Measurements from ENCODE around the gene SLC7A9. TPM values are rescaled to one million over a fixed set of nuclear protein-coding genes. Genes with fewer than 3 reads are reported as not detected.

The SLC7A9 gene
- total RNA-seq, 1 donor from 2014 or later = 0.18 TPM

DNA sequence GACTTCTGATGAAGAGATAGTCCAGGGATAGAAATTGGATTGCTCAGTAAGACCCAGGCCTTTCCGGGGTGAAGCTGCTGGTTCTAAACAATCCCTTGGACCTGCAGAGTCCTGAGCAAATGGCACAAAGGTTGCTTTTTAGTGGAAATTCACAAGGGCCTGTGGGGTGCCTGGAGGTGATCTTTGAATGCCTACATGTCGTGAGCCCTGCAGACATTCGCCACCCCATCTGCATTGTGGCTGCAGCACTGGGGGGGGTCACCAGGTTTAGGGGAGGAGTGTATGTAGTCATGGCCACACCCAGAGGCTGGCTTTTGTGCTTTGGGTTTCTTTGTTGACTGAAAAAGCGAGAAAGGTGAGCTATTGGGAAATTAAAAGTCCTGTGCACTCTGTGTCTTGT, 41.4 kb downstream of the SLC7A9 start:
- intact Hi-C loops (cut with micrococcal nuclease) = no loop called here
- no peak overlapping the region for H3K27ac Mint-ChIP-seq
- no peaks in the 10 kb centered on the region for H3K36me3 Mint-ChIP-seq (ENCODE audit: low read depth)
- no peaks in the 10 kb centered on the region for H3K4me1 Mint-ChIP-seq (ENCODE audit: low read depth)
- DNase-seq (ENCODE audit: low spot score) = no peak
- H3K4me3 Mint-ChIP-seq = no peak overlapping the region
- H3K27me3 Mint-ChIP-seq (ENCODE audit: insufficient read depth) = peaks cover 14% of the 10 kb centered on the region
- H3K9me3 Mint-ChIP-seq = no peaks in the 10 kb centered on the region

DNA sequence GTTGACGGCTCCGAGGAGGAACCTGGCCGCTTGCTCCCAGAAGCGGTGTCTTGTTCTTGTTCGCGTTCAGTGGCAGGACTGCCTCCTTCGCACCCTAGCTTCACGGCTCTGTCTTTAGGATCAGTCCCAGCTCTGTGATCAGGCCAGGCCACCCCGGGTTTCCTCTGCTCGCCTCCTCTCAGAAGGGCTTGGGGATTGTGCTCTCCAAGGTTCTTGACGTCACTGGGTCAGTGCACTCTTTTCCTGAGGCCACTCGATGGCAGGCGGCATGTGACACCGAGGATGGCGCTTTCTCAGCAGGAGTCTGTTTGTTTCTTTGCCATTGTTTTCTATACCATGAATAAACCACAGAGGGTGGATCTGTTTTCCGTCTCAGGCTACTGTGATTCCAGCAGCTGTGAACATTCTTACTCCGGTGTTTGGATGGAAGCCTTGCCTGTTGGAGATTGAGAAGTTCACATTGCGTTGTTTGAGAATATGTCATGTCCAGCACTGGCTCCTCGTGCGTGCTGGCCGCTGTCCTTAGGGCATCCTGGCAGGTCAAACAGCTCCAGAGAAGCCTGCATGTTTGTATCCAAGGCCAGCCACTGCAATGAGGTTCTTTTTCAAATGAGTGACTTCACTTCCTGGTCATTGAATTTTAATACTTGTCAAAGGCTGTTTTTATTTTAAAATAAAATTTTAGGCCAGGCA, 44.5 kb downstream of the SLC7A9 start:
- Mint-ChIP-seq H3K9me3 (no peaks in the 10 kb centered on the region), H3K36me3 (ENCODE audit: low read depth) (no peaks in the 10 kb centered on the region), H3K4me3 (no peak overlapping the region), H3K27me3 (ENCODE audit: insufficient read depth) (peaks cover 20% of the 10 kb centered on the region), H3K27ac (no peak overlapping the region), H3K4me1 (ENCODE audit: low read depth) (no peaks in the 10 kb centered on the region)
- no peak for DNase-seq (ENCODE audit: low spot score)
- intact Hi-C loops (cut with micrococcal nuclease) = no loop called here

DNA sequence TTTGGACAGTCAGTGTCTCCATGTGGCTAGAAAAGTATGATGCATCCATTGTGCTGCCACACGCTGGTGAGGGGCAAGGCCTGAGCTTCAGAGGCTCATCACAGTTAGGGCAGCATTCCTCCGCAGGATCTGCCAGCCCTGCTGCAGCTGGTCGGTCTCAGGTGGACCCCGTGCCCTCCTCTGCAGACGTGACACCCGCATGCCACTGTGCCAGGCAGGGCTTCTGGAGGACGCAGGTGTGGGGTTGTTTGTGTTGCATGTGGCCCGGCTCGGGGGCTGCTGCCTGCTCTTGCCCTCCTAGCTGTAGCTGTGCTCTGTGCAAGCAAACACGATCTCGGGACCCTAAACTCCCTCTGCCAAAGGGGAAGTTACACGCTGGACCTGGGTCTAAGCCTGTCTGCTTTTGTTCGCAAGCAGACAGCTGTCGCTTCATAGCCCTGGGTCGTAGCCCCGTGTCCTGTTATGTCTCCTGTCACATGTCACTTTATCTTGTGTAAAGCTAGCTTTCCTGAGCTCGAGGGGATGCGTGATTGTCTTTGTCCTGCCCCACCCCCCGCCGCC, 45.3 kb downstream of the SLC7A9 start:
- Mint-ChIP-seq H3K4me3 (no peak overlapping the region), H3K27me3 (ENCODE audit: insufficient read depth) (peaks cover 16% of the 10 kb centered on the region), H3K27ac (no peak overlapping the region), H3K36me3 (ENCODE audit: low read depth) (no peaks in the 10 kb centered on the region), H3K9me3 (no peaks in the 10 kb centered on the region), H3K4me1 (ENCODE audit: low read depth) (no peaks in the 10 kb centered on the region)
- DNase-seq (ENCODE audit: low spot score) = no peak
- intact Hi-C loops (cut with micrococcal nuclease) = no loop called here

DNA sequence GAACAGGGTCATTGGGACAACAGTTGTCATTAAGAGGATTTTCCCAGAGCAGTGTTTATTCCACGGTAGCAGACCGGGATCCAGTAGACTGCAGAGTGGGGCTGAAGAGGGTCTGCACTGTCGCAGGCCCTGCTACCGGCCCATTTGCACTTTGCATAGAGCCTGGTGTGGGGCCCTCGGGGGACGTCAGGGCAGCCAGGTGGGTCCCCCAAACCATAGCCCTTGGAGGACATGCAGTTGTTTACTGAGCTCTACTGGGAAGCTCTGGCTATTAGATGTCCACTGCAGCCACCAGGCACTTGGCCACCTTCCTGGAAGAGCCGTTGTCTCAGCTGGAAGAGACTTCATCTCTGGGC, 45.8 kb downstream of the SLC7A9 start:
- intact Hi-C loops (cut with micrococcal nuclease) = no loop called here
- Mint-ChIP-seq H3K4me1 (ENCODE audit: low read depth) (no peaks in the 10 kb centered on the region), H3K27ac (no peak overlapping the region), H3K36me3 (ENCODE audit: low read depth) (no peaks in the 10 kb centered on the region), H3K4me3 (no peak overlapping the region), H3K9me3 (no peaks in the 10 kb centered on the region), H3K27me3 (ENCODE audit: insufficient read depth) (peaks cover 16% of the 10 kb centered on the region)
- no peak for DNase-seq (ENCODE audit: low spot score)

DNA sequence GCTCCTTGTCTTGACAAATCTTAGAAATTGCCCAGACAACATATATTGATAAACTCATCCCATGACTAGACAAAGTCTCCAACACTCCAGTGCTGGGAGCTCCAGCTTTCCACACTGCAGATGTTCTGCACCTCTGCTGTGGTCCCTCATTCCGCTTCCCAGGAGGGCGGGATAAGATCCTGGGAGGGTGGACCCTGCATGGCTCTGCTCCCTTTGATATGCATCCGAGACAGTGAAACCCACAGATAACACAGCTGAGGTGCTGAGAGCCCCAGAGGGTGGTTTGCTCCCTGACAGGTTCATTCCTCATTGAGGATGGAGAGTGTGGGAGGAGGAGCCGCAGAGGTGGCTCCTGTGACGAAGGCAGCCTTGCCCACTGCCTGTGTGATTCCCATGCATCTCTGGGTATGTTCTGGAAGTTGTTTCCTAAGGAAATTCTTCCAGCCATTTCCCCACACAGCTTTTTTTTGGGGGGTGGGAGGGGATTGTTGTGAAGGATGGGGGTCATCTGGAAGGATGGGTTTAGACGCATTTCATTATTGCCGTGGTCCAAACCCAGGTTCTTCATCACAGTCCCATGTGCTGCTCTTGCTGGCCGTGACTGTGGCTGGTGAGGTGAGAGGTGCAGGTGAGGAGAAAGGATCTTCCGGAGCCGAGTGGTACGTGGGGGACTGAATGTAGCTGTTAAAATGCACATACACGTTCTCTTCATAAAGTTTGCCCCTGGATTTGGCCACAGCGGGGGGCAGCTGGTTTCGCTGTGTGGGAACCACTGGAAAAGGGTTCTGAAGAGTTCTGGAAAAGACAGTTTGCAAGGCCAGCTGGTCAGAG, 46.4 kb downstream of the SLC7A9 start:
- no peak overlapping the region for H3K27ac Mint-ChIP-seq
- no peak overlapping the region for H3K4me3 Mint-ChIP-seq
- no peaks in the 10 kb centered on the region for H3K4me1 Mint-ChIP-seq (ENCODE audit: low read depth)
- H3K36me3 Mint-ChIP-seq (ENCODE audit: low read depth) = no peaks in the 10 kb centered on the region
- no peaks in the 10 kb centered on the region for H3K9me3 Mint-ChIP-seq
- H3K27me3 Mint-ChIP-seq (ENCODE audit: insufficient read depth) = peaks cover 18% of the 10 kb centered on the region
- intact Hi-C loops (cut with micrococcal nuclease) = no loop called here
- DNase-seq (ENCODE audit: low spot score) = no peak

DNA sequence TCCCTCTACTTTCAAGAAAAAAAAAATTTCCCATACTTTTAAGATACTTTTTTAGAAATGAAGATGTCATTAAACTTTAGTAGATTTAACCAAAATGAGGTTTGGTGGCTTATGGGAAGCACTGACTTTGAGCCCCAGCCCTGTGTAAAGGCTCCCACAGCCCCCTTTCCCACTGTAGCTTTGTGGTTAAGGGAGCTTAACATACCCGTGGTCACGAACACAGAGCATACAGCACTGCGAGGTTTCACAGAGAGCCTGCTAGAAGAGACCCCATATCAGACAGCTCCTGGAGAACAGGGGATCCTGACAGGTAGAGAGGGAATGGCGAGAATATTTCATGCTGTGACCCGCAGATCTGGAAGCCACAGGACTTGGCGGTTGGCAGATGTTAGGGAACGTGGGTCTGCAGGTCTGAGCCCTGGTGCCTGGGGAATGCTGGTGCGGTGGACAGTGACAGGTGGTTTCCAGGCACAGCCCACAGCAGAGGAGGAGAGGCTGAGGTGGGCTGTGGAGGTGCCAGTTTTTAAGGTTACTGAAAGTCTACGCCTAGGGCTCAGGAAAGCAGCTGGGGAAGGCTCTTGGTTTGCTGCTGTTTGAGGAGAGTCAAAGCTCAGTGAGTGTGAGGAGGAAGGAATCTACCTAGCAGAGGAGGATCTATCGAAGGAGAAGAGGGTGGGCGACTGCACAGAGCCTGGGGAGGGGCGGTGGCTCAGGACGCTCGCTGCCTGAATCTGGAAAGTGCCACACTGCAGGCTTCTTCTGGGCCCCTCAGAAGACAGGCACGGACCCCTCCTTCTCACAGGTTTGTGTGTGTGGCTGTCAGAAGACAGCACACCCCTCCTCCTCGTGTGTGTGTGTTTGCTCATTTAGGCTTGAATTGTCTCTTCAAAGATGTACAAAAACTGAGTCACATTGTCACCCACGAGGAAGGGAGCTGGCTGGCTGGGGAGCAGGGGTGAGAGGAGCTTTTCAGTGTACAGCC, 49.9 kb downstream of the SLC7A9 start:
- Mint-ChIP-seq H3K4me3 (no peak overlapping the region), H3K9me3 (no peaks in the 10 kb centered on the region), H3K36me3 (ENCODE audit: low read depth) (no peaks in the 10 kb centered on the region), H3K27me3 (ENCODE audit: insufficient read depth) (peaks cover 16% of the 10 kb centered on the region), H3K4me1 (ENCODE audit: low read depth) (no peaks in the 10 kb centered on the region), H3K27ac (no peak overlapping the region)
- intact Hi-C loops (cut with micrococcal nuclease) = no loop called here
- no peak for DNase-seq (ENCODE audit: low spot score)

DNA sequence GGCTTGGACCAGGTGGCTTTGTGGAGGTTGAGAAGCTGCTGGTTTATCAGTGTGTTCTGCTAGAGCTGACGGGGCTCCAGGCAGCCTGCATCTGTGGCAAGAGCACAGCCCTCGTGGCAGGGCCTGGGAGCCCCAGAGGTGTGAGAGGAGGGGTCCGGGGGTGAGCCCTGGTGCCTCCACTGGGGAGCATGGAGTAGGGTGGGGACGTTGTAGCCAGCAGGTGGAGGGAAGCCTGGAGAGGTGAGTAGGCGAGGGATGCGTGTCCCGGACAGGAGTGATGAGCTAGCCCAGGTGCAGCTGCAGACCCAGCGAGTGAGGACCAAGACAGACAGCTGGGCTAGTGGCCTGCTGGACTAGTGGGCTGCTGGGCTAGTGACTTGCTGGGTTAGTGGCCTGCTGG, 51.0 kb downstream of the SLC7A9 start:
- Mint-ChIP-seq H3K4me3 (no peak overlapping the region), H3K36me3 (ENCODE audit: low read depth) (no peaks in the 10 kb centered on the region), H3K27me3 (ENCODE audit: insufficient read depth) (peaks cover 15% of the 10 kb centered on the region), H3K4me1 (ENCODE audit: low read depth) (no peaks in the 10 kb centered on the region), H3K27ac (no peak overlapping the region), H3K9me3 (no peaks in the 10 kb centered on the region)
- DNase-seq (ENCODE audit: low spot score) = no peak
- intact Hi-C loops (cut with micrococcal nuclease) = no loop called here

DNA sequence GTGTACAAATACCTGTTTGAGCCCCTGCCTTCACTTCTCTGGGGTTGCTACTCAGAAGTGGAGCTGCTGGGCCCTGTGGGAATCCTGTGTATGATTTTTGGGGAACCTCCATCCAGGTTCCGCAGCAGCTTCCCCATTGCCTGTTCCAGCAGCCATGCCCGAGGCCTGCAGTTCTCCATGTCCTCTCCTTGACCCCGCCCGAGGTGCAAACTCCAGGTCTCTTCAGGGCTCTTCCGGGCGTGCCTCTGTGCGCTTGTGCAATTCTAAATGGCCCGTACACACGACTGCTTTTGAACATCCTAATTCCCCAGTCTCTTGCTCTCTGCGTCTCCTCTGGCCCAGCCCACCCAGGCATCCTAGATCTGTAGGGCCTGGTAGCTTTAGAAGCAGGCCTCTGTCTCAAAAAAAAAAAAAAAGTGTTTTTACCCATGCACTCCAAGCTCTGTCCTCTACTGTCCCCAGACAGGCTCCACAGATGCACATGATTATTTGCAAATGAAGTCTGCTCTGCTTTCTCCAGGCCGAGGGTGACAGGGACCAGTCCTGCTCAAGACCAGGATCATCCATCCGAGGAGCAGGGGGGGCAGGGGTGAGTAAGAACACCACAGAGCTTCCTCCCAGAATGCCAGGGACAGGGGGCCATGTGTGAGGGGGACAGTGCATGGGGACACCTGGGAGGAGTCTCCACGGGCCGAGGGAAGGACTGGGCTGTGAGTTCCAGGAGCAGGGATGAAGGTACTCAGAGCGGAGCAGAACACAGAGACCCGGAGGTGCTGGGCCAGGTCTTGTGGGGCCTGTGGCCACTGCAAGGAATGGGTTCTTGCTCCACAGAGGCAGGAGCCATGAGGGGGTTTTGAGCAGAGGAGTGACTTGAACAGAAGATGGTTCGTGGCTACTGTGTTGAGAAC, 51.7 kb downstream of the SLC7A9 start:
- DNase-seq (ENCODE audit: low spot score) = no peak
- no peak overlapping the region for H3K4me3 Mint-ChIP-seq
- no peaks in the 10 kb centered on the region for H3K9me3 Mint-ChIP-seq
- no peaks in the 10 kb centered on the region for H3K36me3 Mint-ChIP-seq (ENCODE audit: low read depth)
- peaks cover 13% of the 10 kb centered on the region for H3K27me3 Mint-ChIP-seq (ENCODE audit: insufficient read depth)
- H3K27ac Mint-ChIP-seq = no peak overlapping the region
- no peaks in the 10 kb centered on the region for H3K4me1 Mint-ChIP-seq (ENCODE audit: low read depth)
- intact Hi-C loops (cut with micrococcal nuclease) = no loop called here

DNA sequence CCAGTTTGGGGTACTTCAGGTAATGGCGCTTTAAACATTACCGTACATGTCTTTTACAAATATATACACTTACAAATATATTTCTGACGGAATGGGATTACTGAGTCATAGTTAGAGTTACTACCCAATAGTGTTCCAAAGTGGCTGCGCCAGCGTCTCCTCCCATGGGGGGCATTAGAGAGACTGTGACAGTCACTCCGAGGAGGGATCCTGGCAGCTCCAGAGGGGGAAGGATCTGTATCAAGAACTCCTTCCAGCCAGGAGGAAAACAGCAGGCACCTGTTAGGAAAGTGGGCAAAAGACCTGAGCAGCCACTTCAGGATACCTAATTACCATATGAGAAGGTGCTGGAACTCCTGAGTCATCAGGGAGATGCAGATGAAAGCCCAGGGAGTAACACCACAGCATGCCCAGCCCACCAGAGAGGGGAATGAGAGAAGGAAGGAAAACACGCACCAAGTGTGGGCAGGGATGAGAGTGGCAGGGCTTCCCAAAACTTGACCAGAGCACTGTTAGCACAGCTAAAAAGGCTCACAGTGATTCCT, 52.9 kb downstream of the SLC7A9 start:
- H3K4me3 Mint-ChIP-seq = no peak overlapping the region
- no peaks in the 10 kb centered on the region for H3K36me3 Mint-ChIP-seq (ENCODE audit: low read depth)
- H3K27ac Mint-ChIP-seq = no peak overlapping the region
- peaks cover 7% of the 10 kb centered on the region for H3K27me3 Mint-ChIP-seq (ENCODE audit: insufficient read depth)
- intact Hi-C loops (cut with micrococcal nuclease) = no loop called here
- DNase-seq (ENCODE audit: low spot score) = no peak
- H3K9me3 Mint-ChIP-seq = no peaks in the 10 kb centered on the region
- H3K4me1 Mint-ChIP-seq (ENCODE audit: low read depth) = no peaks in the 10 kb centered on the region

DNA sequence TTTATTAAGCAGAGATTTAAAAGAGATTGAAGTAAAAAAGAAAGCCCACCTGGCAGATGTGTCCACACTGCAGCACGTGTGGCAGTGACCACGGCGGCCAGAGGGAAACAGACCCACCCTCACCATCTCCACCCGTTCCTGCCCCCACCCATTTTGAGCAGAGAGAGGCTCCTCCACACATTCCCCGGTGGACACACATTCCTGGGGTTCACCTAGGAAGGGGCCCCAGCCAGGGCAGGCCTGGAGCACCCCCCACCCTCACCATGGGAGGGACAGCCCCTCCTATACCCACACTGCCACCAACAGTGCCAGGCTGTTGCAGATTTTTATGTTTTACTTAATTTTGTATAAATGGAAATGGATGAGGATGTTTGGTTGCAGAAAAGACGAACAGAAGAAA, 54.9 kb downstream of the SLC7A9 start:
- Mint-ChIP-seq H3K27ac (no peak overlapping the region), H3K9me3 (no peaks in the 10 kb centered on the region), H3K4me3 (no peak overlapping the region), H3K27me3 (ENCODE audit: insufficient read depth) (peaks cover 9% of the 10 kb centered on the region), H3K36me3 (ENCODE audit: low read depth) (no peaks in the 10 kb centered on the region), H3K4me1 (ENCODE audit: low read depth) (peaks cover 8% of the 10 kb centered on the region)
- DNase-seq (ENCODE audit: low spot score) = no peak
- intact Hi-C loops (cut with micrococcal nuclease) = no loop called here

DNA sequence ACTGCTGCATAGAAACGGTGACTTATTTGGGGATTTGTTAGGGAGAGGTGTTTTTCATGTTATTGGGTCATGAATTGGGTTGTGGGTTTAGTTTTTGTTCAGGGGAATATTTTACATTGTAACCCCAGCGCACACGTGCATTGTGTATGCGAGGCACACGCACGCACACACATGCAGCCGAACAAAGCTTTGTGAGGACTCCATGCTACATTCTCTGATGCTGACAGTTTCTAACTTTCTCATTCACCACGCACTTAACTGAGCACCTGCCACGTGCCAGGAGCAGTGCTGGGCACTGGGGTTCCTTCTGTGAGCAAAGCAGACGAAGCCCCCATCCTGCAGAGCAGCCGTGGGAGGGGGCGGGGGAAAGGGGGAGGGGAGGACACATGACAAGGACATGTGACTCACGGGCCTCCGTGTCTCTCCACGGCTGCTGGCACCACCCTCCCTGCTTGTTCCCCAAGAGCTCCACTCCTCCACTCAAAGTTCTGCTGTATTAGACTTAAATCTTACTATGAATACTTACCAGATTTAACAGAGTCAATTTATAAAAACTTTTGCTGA, 55.6 kb downstream of the SLC7A9 start:
- peaks cover 12% of the 10 kb centered on the region for H3K27me3 Mint-ChIP-seq (ENCODE audit: insufficient read depth)
- no peak overlapping the region for H3K4me3 Mint-ChIP-seq
- no peak for DNase-seq (ENCODE audit: low spot score)
- H3K4me1 Mint-ChIP-seq (ENCODE audit: low read depth) = peaks cover 14% of the 10 kb centered on the region
- H3K9me3 Mint-ChIP-seq = no peaks in the 10 kb centered on the region
- intact Hi-C loops (cut with micrococcal nuclease) = no loop called here
- no peaks in the 10 kb centered on the region for H3K36me3 Mint-ChIP-seq (ENCODE audit: low read depth)
- no peak overlapping the region for H3K27ac Mint-ChIP-seq

All from activated T-helper 1 cell treated with anti-CD3 and anti-CD28 coated beads, Interleukin-12 subunit alpha, Interleukin-12 subunit beta, Interleukin-2, Interleukin-4 antibody, amounts not matched to agents 30 ng/mL and 10 ng/mL and 1 ng/mL, durations not matched to agents 14 hours and 24 hours and 36 hours (primary cell).